Stimulated activated CD8-positive, alpha-beta memory T cell treated with anti-CD3 and anti-CD28 coated beads, Interleukin-7, amount 100 ng/mL, for 24 hours (primary cell): Measurements from ENCODE around the gene MPC2.

Experiments
- DNase-seq: peaks from one replicate; pipeline ENCODE4 v3.0.0-alpha.2; 2020; ENCODE audit warnings: low read depth

MPC2 gene

DNA sequence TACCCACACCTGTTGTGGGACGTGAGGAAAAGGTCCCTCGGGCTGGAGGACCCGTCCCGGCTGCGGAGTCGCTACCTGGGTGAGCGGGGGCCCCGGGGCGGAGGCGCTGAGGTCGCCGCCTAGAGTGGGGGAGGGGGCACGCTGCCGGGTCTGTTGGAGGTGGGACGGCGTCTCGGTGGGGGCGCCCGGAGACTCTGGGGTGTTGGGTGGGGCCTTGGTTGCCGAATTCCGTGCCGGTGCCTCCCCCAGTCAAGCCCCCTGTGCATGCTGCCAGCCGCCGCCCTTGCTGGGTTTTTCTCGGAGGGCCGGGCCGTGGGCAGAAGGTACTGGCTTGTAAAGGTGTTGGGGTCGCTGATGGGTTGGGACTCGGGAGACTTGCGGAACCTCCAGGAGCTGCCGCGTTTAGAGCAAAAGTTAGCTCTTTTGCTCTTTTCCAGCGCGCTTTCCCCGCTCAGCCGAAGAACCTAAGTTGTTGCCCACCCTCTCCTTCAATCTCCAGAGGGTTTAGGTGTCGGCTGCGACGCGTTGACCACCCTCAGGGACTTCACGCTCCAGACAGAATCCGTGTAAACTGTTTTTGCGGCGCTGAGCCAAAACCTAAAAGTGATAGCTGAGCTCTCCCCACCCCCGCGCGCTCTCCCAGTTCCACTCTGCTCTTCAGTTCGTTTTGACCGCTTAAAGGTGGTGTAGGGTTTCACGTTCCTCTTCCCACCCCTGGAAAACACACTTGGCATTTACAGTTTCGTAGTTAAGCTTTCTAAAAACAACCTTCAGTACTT is at the start of gene MPC2:
MPC2 (minus strand) TSS at position 143 of the 779 bp plus-strand sequence. CDS start 1,231 bp downstream, outside the sequence.
- DNase-seq: peak; percentile 44

DNA sequence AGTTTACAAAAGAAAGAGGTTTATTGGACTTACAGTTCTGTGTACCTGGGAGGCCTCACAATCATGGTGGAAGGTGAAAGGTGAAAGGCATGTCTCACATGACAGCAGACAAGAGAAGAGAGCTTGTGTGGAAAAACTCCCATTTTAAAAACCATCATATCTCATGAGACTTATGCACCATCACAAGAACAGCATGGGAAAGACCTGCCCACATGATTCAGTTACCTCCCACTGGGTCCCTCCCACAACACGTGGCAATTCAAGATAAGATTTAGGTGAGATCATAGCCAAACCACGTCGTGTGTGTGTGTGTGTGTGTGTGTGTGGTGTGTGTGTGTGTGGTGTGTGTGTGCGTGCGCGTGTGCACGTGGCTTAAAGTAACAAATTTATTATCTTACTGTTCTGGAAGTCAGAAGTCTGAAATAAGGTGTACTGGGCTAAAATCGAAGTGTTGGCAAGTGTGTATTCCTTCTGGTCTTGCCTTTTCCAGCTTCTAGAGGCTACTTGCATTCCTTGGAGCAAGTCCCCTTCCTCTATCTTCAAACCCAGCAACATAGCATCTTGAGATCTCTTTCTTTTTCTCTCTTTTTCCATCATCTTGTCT is 48.1 kb upstream of the MPC2 start:
- DNase-seq: no peak

DNA sequence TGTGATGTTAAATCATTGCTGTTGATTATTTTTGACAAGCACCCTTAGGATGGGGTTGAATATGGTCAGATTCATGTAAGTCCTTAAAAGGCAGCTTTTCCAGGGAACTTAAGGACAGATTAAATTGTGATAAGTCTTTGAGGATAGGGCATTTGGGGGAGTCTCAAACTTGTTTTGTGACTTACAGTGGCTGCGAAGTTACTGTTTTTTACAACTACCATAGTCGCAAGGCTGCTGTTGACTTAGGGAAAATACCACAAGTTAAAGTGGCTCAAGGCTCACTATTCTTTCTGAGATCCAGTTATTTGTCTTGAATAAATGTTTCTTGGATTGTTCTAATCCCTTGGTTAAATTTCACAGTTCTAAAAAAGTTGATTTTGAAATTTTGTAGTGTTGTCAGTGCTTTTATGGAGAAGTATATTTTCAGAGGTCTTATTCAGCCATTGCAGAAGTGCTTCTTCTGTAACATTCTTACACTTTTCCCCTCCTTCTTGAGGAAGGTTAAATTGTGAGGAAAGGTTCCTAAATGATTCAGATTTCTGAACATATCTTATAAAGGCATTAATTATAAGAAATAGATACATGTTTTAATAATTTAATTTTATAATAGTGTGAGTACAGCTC is 47.0 kb upstream of the MPC2 start:
- no peak for DNase-seq

DNA sequence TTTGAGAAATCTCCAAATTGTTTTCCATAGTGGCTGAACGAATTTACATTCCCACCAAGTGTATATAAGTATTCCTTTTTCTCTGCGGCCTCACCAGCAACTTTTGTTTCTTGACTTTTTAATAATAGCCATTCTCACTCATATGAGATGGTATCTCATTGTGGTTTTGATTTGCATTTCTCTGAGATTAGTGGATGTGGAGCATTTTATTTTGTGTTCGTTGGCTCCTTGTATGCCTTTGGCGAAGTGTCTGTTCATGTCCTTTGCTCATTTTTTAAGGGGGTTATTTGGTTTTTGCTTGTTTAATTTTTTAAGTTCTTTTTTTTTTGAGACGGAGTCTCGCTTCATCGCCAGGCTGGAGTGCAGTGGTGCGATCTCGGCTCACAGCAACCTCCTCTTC is 45.1 kb upstream of the MPC2 start:
- DNase-seq: no peak

DNA sequence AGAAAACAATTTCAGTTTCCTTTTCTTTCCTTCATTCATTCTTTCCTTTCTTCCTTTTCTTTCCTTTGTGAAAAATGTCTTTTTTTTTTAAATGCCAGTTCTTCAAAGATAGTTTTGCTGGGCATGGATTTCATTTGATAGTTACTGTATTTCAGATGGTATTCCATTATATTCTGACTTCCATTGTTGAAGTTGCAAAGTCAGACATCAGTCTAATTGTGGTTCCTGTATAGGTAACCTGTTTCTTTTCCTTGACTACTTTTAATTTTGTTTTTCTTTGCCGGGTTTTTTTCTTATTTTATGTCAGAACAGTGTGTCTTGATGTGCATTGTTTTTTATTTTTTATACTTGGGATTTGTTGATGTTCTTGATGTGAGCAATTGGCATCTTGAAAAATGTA is 40.4 kb upstream of the MPC2 start:
- DNase-seq: no peak

DNA sequence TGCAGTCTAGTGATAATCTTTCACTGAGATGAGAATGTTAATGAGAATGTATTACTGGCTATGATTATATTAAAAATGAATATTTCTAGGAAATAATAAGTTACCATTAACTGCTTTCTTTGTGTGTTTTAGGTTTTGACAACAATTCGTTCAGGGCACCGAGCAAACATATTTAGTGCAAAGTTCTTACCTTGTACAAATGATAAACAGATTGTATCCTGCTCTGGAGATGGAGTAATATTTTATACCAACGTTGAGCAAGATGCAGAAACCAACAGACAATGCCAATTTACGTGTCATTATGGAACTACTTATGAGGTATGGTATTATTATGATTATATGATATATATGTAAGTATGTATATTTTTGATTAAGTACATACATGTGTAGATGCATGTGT is 37.8 kb upstream of the MPC2 start:
- DNase-seq: no peak

DNA sequence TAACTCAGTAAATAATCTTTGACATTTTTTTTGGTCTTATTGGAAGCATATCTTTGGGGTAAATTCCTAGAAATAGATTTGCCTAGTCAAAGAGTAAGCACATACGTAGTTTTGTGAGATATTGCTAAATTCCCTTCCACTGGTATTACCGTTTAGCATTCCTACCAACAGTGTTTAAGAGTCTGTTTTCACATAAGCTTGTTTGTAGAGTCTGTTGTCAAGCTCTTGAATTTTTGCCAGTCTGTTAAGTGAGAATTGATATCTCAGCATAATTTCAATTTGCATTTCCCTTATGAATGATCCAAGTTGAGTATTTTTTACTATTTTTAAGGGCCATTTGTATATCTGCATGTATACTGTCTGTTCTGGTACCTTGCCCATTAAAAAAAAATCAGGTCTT is 37.0 kb upstream of the MPC2 start:
- no peak for DNase-seq

DNA sequence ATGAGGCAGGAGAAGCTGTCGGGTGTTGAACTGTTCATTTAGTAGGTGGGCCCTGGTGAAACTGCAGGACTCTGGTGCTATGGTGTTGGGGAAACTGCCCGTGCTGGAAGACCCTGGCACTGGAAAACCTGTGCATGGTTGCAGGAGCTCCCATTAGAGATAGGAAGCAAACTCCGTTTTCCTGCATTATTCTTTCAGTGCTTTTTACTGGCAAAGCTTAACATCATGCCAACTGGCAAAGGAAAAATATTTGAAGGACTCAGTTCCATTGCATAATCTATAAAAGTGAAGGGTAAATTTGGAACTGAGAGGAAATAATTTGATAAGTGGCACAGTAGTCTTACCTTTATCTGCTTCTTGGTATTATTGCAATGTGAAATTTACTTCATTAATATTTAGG is 31.7 kb upstream of the MPC2 start:
- no peak for DNase-seq

DNA sequence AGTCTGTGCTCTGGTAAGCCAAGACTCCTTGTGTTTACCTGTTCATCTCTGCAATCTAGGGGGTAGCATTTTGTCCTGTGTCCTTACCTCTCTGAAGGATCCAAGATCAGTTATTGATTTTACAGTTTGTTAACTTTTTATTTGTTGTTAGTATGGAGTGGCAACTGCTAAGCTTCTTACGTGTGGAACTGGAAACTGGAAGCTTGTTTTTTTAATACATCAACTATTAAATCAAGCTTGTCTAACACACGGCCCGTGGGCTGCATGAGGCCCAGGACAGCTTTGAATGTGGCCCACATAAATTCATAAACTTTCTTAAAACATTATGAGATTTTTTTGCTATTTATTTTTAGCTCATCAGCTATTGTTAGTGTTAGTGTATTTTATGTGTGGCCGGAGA is 29.2 kb upstream of the MPC2 start:
- DNase-seq: no peak

DNA sequence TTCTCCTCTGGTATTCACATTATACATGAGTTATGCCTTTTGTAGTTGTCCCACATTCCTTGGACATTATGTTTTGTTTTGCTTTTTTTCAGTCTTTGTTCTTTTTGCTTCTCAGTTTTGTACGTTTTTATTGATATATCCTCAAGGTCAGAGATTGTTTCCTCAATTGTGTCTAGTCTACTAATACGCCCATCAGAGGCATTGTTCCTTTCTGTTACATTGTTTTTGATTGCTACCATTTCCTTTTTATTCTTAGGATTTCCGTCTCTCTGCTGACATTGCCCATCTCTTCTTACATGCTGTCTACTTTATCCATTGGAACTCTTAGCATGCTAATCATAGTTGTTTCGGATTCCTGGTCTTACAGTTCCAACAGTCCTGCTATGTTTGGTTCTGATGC is 27.8 kb upstream of the MPC2 start:
- DNase-seq: no peak

DNA sequence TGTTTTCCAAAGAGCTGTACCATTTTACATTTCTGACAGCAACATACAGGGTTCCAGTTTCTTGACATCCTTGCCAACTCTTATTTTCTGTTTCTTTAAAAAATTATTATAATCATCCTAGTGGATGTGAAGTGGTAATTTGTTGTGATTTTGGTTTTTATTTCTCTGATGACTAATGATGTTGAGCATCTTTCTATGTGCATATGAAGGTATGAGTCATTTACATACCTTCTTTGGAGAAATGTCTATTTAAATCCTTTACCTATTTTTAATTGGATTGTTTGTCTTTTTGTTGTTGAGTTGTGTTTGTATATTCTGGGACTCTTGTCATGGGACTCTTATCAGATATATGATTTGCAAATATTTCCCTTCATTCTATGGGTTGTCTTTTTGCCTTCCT is 20.8 kb upstream of the MPC2 start:
- DNase-seq: no peak

DNA sequence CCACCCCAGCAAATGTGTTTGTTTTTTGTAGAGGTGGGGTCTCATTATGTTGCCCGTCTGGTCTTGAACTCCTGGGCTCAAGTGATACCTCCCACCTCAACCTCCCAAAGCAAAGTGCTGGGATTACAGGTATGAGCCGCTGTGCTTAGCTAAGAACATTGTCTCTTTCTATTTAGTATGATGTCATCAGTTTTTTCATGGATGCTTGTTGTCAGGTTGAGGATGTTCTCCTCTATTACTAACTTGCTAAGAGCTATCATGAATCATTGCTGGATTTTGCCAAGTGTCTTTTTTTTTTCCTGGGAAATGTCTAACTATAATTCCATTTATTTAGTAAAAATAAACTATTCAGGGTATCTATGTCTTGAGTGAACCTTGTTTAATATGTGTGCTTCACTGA is 19.0 kb upstream of the MPC2 start:
- DNase-seq: no peak

DNA sequence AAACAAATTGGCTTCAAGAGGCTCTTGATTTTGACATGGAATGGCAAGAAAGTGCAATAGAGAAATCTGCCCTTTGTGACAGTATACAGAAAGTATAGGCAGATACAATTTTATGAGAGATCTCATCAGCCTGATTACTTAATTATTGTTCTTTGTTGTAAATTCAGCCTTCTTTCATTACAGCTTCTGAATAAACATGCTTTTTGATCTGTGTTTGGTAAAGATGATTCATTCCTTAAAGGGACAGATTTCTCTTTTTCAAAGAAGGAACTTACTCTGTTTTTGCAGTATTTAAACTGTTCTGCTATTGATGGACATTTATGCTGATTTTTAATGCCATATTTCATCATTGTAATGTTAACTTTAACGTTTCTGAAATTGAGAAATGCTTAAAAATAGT is 13.7 kb upstream of the MPC2 start:
- DNase-seq: no peak

DNA sequence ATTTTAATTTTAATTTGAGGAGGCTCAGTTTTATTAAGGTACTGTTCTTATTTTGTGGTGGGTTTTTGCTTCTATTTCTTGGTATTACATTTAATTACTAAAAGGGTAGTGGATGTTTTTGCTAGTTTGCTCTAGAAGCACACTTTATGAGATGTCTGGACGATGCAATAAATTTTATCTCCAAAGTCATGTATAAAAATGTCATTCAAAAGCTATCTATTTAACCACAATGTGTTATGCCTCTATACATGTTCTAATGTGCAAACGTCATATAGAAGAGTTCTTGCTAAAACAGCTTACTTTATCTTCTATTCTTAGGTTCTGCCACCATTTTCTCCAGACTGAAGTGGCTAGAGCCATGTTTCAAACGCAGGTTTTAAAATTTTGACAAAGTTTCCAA is 12.9 kb upstream of the MPC2 start:
- no peak for DNase-seq

DNA sequence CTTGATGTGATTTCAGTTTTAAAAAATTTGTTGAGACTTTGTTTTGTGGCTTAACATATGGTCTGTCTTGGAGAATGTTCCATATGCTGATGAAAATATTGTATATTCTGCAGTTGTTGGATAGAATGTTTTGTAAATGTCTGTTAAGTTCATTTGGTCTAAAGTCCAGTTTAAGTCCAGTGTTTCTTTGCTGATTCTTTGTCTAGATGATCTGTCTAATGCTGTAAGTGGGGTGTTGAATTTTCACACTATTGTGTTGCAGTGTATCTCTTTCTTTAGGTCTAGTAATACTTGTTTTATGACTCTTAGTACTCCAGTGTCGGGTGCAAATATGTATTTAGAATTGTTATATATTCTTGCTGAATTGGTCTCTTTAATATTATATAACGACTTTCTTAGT is 10.9 kb upstream of the MPC2 start:
- DNase-seq: no peak

DNA sequence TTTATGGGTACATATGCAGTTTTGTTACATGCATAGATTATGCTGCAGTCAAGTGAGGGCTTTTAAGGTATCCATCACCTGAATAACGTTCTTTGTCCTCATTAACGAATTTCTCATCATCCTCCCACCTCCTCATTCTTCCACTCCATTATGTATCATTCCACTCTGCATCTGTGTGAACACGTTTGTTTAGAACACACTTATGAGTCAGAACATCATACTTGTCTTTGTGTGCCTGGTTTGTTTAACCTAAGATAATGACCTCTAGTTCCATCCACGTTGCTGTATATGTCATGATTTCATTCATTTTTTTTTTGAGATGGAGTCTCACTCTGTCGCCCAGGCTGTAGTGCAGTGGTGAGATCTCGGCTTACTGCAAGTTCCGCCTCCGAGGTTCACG is 6.7 kb upstream of the MPC2 start:
- no peak for DNase-seq

DNA sequence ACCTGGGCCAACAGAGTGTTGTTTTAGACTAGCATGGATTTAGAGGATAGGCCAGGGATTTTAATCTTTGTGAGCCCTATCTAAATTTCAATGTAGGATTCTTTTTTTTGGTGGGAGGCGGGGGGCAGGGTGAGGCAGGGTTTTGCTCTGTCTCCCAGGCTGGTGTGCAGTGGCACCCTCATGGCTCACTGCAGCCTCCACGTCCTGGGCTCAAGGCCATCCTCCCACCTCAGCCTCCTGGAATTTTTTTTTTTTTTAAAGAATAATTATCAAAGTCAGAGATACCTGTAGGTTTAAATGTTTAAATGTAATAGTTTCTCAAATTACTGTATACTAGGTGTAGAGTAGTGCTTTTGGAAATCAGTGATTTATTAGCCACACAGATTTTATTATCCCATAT is 3.4 kb upstream of the MPC2 start:
- no peak for DNase-seq

DNA sequence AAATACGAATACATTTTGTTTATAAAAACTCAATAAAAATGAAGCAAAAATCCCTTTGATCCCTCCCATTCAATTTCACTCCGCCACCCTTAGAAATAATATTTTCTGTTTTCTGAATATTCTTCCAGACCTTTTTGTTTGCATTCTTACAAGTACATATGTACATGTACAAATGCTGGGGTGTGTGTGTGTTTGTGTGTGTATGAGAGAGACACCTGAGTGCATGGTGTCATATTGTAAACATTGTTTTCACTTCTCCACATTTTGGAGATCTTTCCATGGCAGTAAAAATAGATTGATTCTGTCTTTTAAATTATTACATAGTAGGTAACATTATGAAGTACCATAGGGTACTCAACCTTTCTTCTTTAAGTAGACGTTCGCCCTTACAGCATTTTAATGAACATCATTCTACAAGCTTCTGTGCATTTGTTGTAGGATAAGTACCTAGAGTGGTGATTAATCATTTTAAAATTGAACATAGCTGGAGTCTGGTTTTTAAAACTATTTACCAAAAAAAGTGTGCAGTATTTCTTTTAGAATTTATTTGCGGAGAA is 1.3 kb upstream of the MPC2 start:
- DNase-seq: no peak

DNA sequence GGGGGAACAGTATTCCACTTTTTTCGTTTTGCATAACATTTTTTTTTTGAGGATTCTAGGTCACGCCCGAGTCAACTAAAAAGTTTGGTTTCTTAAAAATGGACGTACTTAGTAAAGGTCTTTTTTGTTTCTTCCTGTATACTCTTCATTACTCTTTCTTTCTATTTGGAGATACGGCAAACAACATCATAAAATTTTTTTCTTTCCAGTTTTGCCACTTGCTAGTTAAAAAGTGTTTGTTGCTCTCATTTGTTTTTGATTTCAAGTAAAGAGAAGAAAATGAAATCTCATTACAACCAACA is 788 bp upstream of the MPC2 start:
- no peak for DNase-seq

DNA sequence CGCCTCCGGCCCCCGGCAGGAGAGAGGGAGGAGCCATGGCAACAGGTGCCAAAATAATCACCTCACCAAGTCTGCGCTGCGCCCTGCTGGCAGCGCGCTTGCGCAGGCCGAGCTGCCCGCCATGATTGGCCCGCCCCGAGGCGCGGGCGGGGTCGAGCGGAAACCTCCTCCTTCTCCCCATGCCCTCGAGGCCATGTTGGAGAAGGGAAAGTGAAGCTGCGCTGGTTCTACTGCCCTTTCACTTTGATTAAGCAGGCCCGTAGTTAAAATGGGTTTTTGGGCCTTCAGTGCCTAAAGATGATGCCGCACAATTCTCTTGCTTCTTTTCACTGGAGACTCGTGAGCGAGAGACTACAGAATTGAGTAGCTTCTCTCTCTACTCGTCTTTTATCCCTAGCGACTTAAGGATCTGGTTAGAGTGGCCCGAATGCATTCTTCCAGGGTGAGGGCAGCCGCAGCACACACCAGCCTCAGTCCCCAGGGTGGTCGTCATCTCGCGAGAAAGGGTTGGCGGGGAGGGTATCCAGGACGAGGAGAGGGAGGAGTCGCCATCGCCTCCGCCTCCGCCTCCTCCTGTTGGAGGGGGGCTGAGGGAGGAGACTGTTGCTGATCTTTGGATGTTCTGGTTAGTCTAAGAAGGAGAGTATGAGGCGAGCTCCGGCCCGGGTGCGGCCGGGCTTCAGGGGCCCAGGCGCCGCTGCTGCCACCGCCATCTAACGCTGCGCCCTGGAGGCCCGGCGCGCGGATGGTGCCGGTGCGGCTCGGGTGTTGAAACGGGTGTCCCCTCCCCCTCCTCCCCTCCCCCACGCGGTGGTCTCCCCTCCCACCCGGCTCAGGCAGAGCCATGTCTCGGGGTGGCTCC is 573 bp downstream of the MPC2 start, which contains the start of gene DCAF6:
DCAF6 (plus strand) TSS at position 616 of the 862 bp plus-strand sequence; CDS start at position 845, 229 bp downstream.
- DNase-seq: peak; percentile 85

DNA sequence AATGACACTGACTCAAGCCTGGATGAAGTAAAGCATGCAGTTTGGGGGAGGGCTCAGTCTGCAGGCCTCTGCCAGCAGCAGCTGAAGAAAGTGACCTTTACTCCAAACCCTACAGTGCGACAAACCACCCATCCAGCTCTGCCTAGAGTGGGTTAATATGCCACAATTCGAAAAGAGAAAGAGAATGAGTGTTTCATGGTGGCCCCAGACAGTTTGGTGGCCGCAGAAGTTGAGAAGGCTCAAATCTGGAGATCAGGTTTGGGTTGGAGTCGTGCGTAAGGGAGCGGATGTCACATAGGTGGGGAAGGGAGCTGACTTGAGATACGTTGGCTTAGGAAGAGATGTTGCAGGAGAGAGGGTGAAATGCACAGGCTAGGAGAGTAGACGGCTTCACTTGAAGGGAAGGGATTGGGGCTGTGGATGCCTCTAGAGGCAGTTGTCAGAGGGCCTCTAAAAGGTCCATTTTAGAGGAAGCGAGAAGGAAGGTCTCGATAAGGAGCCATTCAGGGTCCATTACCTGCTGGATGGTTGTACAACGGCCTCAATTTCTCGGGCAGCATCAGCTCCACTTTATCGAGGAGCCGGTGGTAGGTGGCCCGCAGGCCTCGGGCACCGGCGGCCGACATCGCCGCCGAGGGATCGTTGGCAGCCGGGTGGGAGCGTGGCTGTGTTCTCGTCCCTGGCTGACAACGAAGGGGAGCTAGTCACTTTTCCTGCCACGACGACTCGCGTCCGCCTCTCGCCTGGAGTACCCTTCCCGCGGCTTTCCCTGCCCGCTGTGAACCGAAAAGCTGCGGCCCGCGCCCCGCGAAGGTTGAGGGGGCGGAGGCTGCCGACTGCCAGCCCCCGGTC is 1.4 kb downstream of the MPC2 start:
- DNase-seq: no peak
